SK-N-SH treated with all-trans-retinoic acid at 6 μM for 48 hours (cell line): ENCODE data around the gene CARD18.

Experiments used
- BACH2 ChIP-seq: fragments of 250-450 bp; sonication (Bioruptor Pico); IDR thresholded peaks from 2 replicates; pipeline ENCODE4 v1.9.0; 2021; ENCODE audit warnings: mild to moderate bottlenecking, borderline replicate concordance
- GLIS3 ChIP-seq: fragments of 250-450 bp; sonication (Bioruptor Pico); IDR thresholded peaks from 2 replicates; pipeline ENCODE4 v1.5.0; 2020; ENCODE audit warnings: mild to moderate bottlenecking, moderate library complexity
- PATZ1 ChIP-seq: fragments of 250-450 bp; sonication (Bioruptor Pico); IDR thresholded peaks from 2 replicates; pipeline ENCODE4 v1.8.0; 2020; ENCODE audit warnings: mild to moderate bottlenecking, moderate library complexity, borderline replicate concordance
- TCF4 ChIP-seq: fragments of 250-450 bp; sonication (Bioruptor Pico); IDR thresholded peaks from 2 replicates; pipeline ENCODE4 v1.8.0; 2021; ENCODE audit warnings: mild to moderate bottlenecking, moderate library complexity, borderline replicate concordance
- TOX ChIP-seq: fragments of 250-450 bp; sonication (Bioruptor Pico); IDR thresholded peaks from 2 replicates; pipeline ENCODE4 v1.8.0; 2021; ENCODE audit warnings: mild to moderate bottlenecking, moderate library complexity, borderline replicate concordance
- ZFP30 ChIP-seq: fragments of 450-650 bp; formaldehyde crosslinking; IDR thresholded peaks from 2 replicates; pipeline ENCODE4 v1.5.0; 2022; ENCODE audit warnings: mild to moderate bottlenecking, moderate library complexity

DNA sequence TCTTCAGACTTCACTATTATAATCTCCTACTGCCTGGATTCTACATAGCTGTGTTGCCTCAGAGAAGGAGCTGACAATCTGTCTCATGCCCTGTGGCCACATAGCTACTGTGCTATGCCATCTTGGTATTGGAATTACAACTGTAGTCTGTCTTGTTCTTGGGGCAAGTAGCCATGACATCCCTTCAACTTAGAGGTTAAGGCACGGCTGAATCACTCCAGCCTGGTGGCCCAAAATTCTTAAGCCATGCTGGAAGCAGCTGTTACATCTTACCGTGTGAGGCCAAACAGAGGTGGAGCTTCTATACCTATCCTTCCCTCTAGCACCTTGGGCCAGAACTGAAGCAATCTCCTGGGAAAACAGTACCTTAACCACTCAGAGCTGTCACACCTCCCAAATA lies 14.8 kb downstream of the CARD18 start:
- TF ChIP-seq PATZ1 (CRISPR knock-in tag): no peak
- TF ChIP-seq BACH2: no peak
- no peak for TF ChIP-seq TCF4
- no peak for TF ChIP-seq TOX
- no peak for TF ChIP-seq GLIS3 (CRISPR knock-in tag)
- TF ChIP-seq ZFP30 (CRISPR knock-in tag): no peak
